ENCODE data around the gene GCLC.

- no peak for TF ChIP-seq CTCF (IDR thresholded peaks at IDR 0.05)
- no peak for TF ChIP-seq POLR2A (IDR thresholded peaks at IDR 0.05)
- TF ChIP-seq POLR2AphosphoS5 (IDR thresholded peaks at IDR 0.05), result no peak
Observed at GRCh38 chr6:53523511-53524454, 21.1 kb downstream of the GCLC start.

All from stomach (tissue), 4 donors.